ENCODE results near the gene CKLF. TPM values are rescaled to one million over a fixed set of nuclear protein-coding genes. Genes with fewer than 3 reads are reported as not detected.
"Not testable (repeated sequence)": the region's sequence is repeated elsewhere in the genome, so short reads cannot be mapped to it uniquely, and the experiment has no call there.

CKLF gene
- total RNA-seq, 6 experiments from 2014 or later: 8.4 to 30.5 (median 14.0) TPM

DNA sequence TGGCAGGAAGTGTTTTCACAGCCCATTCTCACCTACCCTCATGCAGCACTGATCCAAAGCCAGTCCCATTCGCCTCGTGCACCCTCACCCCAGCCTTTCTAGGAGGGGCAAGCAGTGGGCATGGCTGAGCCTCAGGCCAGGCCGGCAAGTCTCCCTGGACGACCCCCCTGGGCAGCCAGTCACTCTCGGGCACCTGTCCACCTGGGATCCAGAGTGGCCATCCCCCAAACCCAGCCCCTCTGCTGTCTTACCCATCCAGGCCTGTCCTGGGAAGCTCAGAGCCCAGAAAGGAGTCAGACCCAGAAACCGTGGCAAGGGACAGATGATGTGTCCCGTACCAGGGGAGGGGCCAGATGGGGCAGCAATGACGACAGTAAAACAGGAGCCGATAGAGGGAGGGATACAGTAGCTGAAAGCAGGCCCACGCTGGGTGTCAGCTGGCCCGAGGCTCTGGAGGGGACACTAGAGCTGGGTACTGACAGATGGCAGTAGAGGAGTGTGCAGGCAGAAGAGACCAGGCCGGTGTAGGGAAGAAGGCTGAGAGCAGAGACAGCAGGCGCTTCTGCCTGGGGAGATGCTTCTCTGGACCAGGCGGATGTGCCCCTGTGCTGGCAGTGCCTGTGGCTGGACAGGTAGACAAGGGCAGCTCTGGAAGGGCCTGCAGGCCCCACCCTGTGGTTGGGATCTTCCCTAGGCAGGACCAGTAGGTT lies 57.9 kb downstream of the CKLF start:
- DNase-seq: no peak
- no peaks in the 10 kb centered on the region for H3K9me3 ChIP-seq
- TF ChIP-seq, protein P1, sequence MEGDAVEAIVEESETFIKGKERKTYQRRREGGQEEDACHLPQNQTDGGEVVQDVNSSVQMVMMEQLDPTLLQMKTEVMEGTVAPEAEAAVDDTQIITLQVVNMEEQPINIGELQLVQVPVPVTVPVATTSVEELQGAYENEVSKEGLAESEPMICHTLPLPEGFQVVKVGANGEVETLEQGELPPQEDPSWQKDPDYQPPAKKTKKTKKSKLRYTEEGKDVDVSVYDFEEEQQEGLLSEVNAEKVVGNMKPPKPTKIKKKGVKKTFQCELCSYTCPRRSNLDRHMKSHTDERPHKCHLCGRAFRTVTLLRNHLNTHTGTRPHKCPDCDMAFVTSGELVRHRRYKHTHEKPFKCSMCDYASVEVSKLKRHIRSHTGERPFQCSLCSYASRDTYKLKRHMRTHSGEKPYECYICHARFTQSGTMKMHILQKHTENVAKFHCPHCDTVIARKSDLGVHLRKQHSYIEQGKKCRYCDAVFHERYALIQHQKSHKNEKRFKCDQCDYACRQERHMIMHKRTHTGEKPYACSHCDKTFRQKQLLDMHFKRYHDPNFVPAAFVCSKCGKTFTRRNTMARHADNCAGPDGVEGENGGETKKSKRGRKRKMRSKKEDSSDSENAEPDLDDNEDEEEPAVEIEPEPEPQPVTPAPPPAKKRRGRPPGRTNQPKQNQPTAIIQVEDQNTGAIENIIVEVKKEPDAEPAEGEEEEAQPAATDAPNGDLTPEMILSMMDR (IDR thresholded peaks at IDR 0.05): no peak
- TF ChIP-seq POLR2A (IDR thresholded peaks at IDR 0.05): no peak
- H3K27ac ChIP-seq: no peak overlapping the region
- peaks cover 0 to 4% (median 2%) of the 10 kb centered on the region in 4 donors for H3K4me1 ChIP-seq
- H3K4me3 ChIP-seq: no peak overlapping the region
- ATAC-seq: no peak
- no peaks in the 10 kb centered on the region for H3K36me3 ChIP-seq
- WGBS (ENCODE audit: insufficient coverage, low coverage, low lambda C conversion rate, missing lambda C conversion rate): 100% methylated on average over 2 of the region's 14 CpGs
- H3K27me3 ChIP-seq: no peaks in the 10 kb centered on the region
- intact Hi-C loops (cut with DNase I): no loop called here

DNA sequence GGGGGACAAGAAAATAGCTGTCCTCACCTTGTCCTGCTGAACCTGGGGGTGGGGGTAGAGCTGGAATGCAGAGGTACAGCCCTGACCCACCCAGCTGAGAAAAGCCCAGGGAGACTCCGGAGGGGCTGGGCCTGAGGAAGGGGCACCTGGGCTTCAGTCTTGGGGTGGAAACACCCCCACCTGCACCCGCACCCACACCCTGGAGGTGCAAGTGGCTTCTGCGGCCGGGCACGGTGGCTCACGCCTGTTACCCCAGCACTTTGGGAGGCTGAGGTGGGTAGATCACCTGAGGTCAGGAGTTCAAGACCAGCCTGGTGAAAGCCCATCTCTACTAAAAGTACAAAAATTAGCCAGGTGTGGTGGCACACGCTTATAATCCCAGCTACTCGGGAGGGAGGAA lies 59.5 kb downstream of the CKLF start:
- H3K27me3 ChIP-seq; H3K9me3 ChIP-seq; H3K27ac ChIP-seq; ATAC-seq; H3K4me3 ChIP-seq; H3K36me3 ChIP-seq; DNase-seq; intact Hi-C loops (cut with DNase I): not testable (repeated sequence)
- H3K4me1 ChIP-seq: peaks cover 0 to 14% (median 6%) of the 10 kb centered on the region in 4 donors
- 92% methylated on average over 2 of the region's 8 CpGs for WGBS (ENCODE audit: insufficient coverage, low coverage, low lambda C conversion rate, missing lambda C conversion rate)

DNA sequence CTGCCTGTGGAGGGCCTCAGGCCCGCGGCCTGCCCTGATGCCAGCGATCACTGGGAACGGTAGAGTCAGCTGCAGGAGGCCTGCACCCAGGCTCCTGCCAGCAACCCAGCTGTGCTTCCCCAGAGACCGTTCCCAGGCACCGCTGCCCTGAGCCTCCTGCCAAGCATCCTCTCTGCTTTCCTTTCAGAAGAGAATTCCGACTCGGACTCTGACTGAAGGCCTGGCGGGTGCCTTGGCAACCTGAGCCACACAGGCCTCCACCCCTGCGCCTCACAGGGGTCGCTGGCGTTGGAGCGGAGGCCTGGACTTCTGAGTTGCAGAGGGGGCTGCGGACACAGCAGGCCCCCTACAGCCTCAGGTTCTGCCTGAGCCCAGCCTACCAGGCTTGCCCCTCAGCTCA lies 60.0 kb downstream of the CKLF start:
- no peaks in the 10 kb centered on the region for H3K36me3 ChIP-seq
- no peaks in the 10 kb centered on the region for H3K27me3 ChIP-seq
- DNase-seq: no peak
- H3K9me3 ChIP-seq: no peaks in the 10 kb centered on the region
- H3K4me3 ChIP-seq: no peak overlapping the region
- ATAC-seq: no peak
- H3K4me1 ChIP-seq: peaks cover 0 to 19% (median 6%) of the 10 kb centered on the region in 4 donors
- WGBS (ENCODE audit: insufficient coverage, low coverage, low lambda C conversion rate, missing lambda C conversion rate): 83% methylated on average over 6 of the region's 14 CpGs
- TF ChIP-seq, protein P1 (IDR thresholded peaks at IDR 0.05): no peak
- TF ChIP-seq POLR2A (IDR thresholded peaks at IDR 0.05): no peak
- intact Hi-C loops (cut with DNase I): no loop called here
- H3K27ac ChIP-seq: no peak overlapping the region

DNA sequence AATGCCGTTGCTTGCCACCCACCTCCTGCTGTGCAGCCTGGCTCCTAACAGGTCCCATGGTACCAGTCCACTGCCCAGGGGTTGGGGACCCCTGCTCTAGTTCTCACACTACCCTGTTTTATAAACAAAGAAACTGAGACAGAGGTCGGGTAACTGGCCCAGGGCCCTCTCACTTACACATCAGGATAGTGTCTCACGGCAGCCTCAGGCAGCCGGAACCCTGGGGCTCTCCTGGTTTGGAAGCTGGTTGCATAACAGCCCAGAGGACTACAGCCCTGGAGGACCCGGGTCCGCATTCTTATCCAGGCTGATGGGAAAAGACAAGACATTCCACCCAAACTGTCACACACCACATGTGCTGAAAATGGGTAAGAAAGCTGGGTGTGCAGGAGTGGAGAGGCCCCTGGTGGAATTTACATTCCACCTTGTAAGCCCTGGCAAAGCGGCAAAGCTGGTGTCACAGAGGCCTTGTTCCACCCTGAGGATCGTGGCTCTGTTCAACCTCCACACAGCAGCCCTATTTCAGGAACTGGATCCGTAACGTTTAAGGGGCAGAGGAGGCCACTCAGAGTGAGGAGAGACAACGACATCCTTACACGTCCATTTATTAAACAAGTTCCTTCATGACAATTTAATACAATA lies 61.9 kb downstream of the CKLF start:
- Histone ChIP-seq H3K27ac (no peak overlapping the region), H3K27me3 (no peaks in the 10 kb centered on the region), H3K9me3 (no peaks in the 10 kb centered on the region), H3K36me3 (no peaks in the 10 kb centered on the region), H3K4me1 (peaks cover 0 to 35% (median 8%) of the 10 kb centered on the region in 4 donors), H3K4me3 (no peak overlapping the region)
- no peak for ATAC-seq
- intact Hi-C loops (cut with DNase I): no loop called here
- WGBS (ENCODE audit: insufficient coverage, low coverage, low lambda C conversion rate, missing lambda C conversion rate): 89% methylated on average over 5 of the region's 12 CpGs
- DNase-seq: no peak
- TF ChIP-seq, protein P1 (IDR thresholded peaks at IDR 0.05): no peak
- TF ChIP-seq POLR2A (IDR thresholded peaks at IDR 0.05): no peak

Small RNAs within 50 kb of the gene (small RNA-seq; reads per million reads assigned to genes)
- gene CKLF-CMTM1: 0 reads per million in 2 experiments

Other genes with a start within 250 kb of the CKLF start
- gene CDH5, start 185.9 kb upstream of the CKLF start, total RNA-seq: 10 to 100 TPM in 5 of 6 experiments, 1 to 10 TPM in 1; 9.0 to 25.7 (median 15.4) TPM
- under 1 TPM in 3 of 6 experiments, not detected in 3; 0.09 to 0.26 (median 0.10) TPM for gene BEAN1, start 125.3 kb upstream of the CKLF start, total RNA-seq
- gene TK2, start 2.5 kb upstream of the CKLF start, total RNA-seq: 10 to 100 TPM; 25.8 to 41.7 (median 33.6) TPM
- 1 to 10 TPM in 2 of 6 experiments, under 1 TPM in 3, not detected in 1; 0.69 to 1.6 (median 0.90) TPM for gene CMTM1, start 13.9 kb downstream of the CKLF start, total RNA-seq
- under 1 TPM in 3 of 6 experiments, not detected in 3; 0.44 to 0.83 (median 0.55) TPM for gene CMTM2, start 26.9 kb downstream of the CKLF start, total RNA-seq
- 1 to 10 TPM; 1.6 to 9.6 (median 5.4) TPM for gene CMTM3, start 52.1 kb downstream of the CKLF start, total RNA-seq
- gene CMTM4, start 144.2 kb downstream of the CKLF start, total RNA-seq: 10 to 100 TPM in 2 of 6 experiments, 1 to 10 TPM in 4; 5.1 to 14.8 (median 8.0) TPM
- 10 to 100 TPM; 30.5 to 44.1 (median 37.9) TPM for gene DYNC1LI2, start 199.0 kb downstream of the CKLF start, total RNA-seq
- gene TERB1, start 249.0 kb downstream of the CKLF start, total RNA-seq: not detected